Common myeloid progenitor, CD34-positive (primary cell): Measurements from ENCODE around the gene ITPK1.
"Not testable (repeated sequence)": the region's sequence is repeated elsewhere in the genome, so short reads cannot be mapped to it uniquely, and the experiment has no call there.

Experiments used
- CTCF ChIA-PET: fragments of 350-600 bp; sonication (Branson Sonifier 250); formaldehyde crosslinking; loops from one replicate; lab custom pipeline; 2021; ENCODE audit warnings: antibody characterized with exemption; lab: Charles Lee
- POLR2A ChIA-PET: fragments of 350-600 bp; sonication (Branson Sonifier 250); formaldehyde crosslinking; loops from one replicate; lab custom pipeline; 2021; ENCODE audit warnings: antibody characterized with exemption; lab: Charles Lee
- DNase-seq, 3 donors: peaks; one replicate each; pipeline versions ENCODE4 v3.0.0 to v3.0.0-alpha.2; 2013
- H3K27ac ChIP-seq, 2 experiments: 1 replicate in 1 of 2; 2 replicates in 1 of 2; pipeline ENCODE4 v1.7.0; 2013; ENCODE audit warnings: inconsistent platforms in 2 of 2, low read length in 2 of 2, mild to moderate bottlenecking in 2 of 2, low read depth in 1 of 2, moderate library complexity in 1 of 2; ENCODE audit not compliant: severe bottlenecking in 2 of 2, insufficient read depth in 1 of 2, poor library complexity in 1 of 2
- H3K27me3 ChIP-seq, 5 experiments: replicated peaks in 2 of 5; 1 replicate in 3 of 5; 2 replicates in 2 of 5; pipeline versions ENCODE4 v1.6.1 to v1.7.0; 2013; ENCODE audit warnings: low read length in 4 of 5, mild to moderate bottlenecking in 2 of 5, moderate library complexity in 2 of 5, inconsistent platforms in 1 of 5; ENCODE audit not compliant: insufficient read depth in 5 of 5, control insufficient read depth in 4 of 5
- H3K36me3 ChIP-seq, 4 experiments: 1 replicate in 2 of 4; 2 replicates in 2 of 4; pipeline versions ENCODE4 v1.6.1 to v1.7.0; 2013; ENCODE audit warnings: low read length in 3 of 4, control low read depth in 1 of 4, mild to moderate bottlenecking in 1 of 4; ENCODE audit not compliant: control insufficient read depth in 4 of 4, insufficient read depth in 4 of 4
- H3K4me1 ChIP-seq, 4 experiments: 1 replicate in 3 of 4; 2 replicates in 1 of 4; pipeline versions ENCODE4 v1.6.1 to v1.7.1; 2013; ENCODE audit warnings: low read length in 3 of 4, mild to moderate bottlenecking in 3 of 4, control low read depth in 1 of 4, inconsistent platforms in 1 of 4, moderate library complexity in 1 of 4; ENCODE audit not compliant: control insufficient read depth in 4 of 4, insufficient read depth in 4 of 4; ENCODE audit errors: control extremely low read depth in 1 of 4
- H3K4me3 ChIP-seq, 7 experiments: 1 replicate in 4 of 7; 2 replicates in 3 of 7; pipeline versions ENCODE4 v1.5.1 to v1.7.0; 2013; ENCODE audit warnings: mild to moderate bottlenecking in 7 of 7, low read length in 6 of 7, moderate library complexity in 6 of 7, inconsistent platforms in 2 of 7, low read depth in 2 of 7, control low read depth in 1 of 7; ENCODE audit not compliant: insufficient read depth in 4 of 7, control insufficient read depth in 1 of 7; ENCODE audit errors: extremely low read depth in 1 of 7
- H3K9me3 ChIP-seq, 5 experiments: 1 replicate in 4 of 5; 2 replicates in 1 of 5; pipeline versions ENCODE4 v1.6.1 to v1.7.1; 2013; ENCODE audit warnings: low read length in 4 of 5, mild to moderate bottlenecking in 2 of 5, inconsistent platforms in 1 of 5, low read depth in 1 of 5, moderate library complexity in 1 of 5; ENCODE audit not compliant: control insufficient read depth in 4 of 5, insufficient read depth in 2 of 5; ENCODE audit errors: control extremely low read depth in 1 of 5
- WGBS: methylation state at CpG from one replicate; pipeline ENCODE4 v1.1.5; 2013; ENCODE audit not compliant: insufficient coverage; 5-methylcytosine and 5-hydroxymethylcytosine counted together

ITPK1 gene

GRCh38 chr14:93064411-93065271, 51.1 kb downstream of the ITPK1 start:
- Histone ChIP-seq H3K36me3 (peaks cover 0 to 5% (median 0%) of the 10 kb centered on the region in 4 experiments), H3K27me3 (no peaks in the 10 kb centered on the region), H3K27ac (no peak overlapping the region), H3K4me1 (peaks cover 12 to 58% (median 31%) of the 10 kb centered on the region in 4 experiments), H3K9me3 (no peaks in the 10 kb centered on the region), H3K4me3 (no peak overlapping the region)
- WGBS: 96% methylated on average over 10 of the region's 10 CpGs
- ChIA-PET POLR2A (no interaction called here), CTCF (interaction anchor here (1.1 to 1.9 kb wide), 3 partner anchors 9 to 44 kb away, joined by 3 to 4 read pairs (median 3); no protein-coding TSS in a partner anchor)
- no peak for DNase-seq

- no peak for DNase-seq
- Histone ChIP-seq H3K27ac (no peak overlapping the region), H3K9me3 (no peaks in the 10 kb centered on the region), H3K27me3 (no peaks in the 10 kb centered on the region), H3K36me3 (peaks cover 0 to 5% (median 0%) of the 10 kb centered on the region in 4 experiments), H3K4me1 (peaks cover 12 to 51% (median 31%) of the 10 kb centered on the region in 4 experiments), H3K4me3 (no peak overlapping the region)
- ChIA-PET POLR2A (no interaction called here), CTCF (interaction anchor here (0.6 kb wide), 1 partner anchor 529 kb away, joined by 3 read pairs; no protein-coding TSS in a partner anchor)
- 88% methylated on average over 2 of the region's 5 CpGs for WGBS
These were observed 52.3 kb downstream of the ITPK1 start for GRCh38 chr14:93063393-93063792.

DNA sequence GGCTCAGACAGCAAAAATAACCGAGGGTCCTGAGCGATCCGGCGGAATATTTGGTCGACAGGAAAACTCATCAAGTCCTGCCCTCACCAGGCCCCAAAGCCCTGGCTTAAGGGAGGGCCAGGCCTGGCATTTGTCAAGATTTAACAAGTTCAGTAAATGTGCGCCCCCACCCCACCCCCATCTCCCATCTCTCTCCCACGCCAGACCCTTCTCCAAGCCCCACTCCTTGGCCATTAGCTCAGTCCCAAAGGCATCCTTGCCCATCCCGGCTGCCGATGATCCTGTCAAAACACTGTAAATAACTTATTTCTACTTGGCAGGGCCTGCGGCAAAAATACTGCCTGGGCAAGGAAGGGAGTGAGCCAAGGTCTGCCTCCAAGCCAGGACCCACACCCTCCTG, 52.8 kb downstream of the ITPK1 start:
- POLR2A ChIA-PET: no interaction called here
- Histone ChIP-seq H3K9me3 (no peaks in the 10 kb centered on the region), H3K4me1 (peaks cover 12 to 46% (median 31%) of the 10 kb centered on the region in 4 experiments), H3K27me3 (no peaks in the 10 kb centered on the region), H3K4me3 (no peak overlapping the region), H3K27ac (no peak overlapping the region), H3K36me3 (peaks cover 0 to 5% (median 0%) of the 10 kb centered on the region in 4 experiments)
- no peak for DNase-seq
- CTCF ChIA-PET: interaction anchor here (0.6 kb wide), 1 partner anchor 529 kb away, joined by 3 read pairs; no protein-coding TSS in a partner anchor
- 96% methylated on average over 10 of the region's 10 CpGs for WGBS

DNA sequence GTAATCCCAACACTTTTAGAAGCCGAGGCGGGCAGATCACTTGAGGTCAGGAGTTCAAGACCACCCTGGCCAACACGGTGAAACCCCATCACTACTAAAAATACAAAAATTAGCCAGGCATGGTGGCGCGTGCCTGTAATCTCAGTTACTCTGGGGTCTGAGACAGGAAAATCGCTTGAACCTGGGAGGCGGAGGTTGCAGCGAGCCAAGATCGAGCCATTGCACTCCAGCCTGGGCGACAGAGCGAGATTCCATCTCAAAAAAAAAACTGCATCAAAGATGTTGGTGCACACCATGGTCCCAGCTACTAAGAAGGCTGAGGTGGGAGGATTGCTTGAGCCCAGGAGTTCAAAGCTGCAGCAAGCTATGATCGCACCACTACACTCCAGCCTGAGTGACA, 53.7 kb downstream of the ITPK1 start:
- H3K27me3 ChIP-seq, H3K4me3 ChIP-seq, H3K36me3 ChIP-seq, POLR2A ChIA-PET, DNase-seq, H3K9me3 ChIP-seq, CTCF ChIA-PET, H3K27ac ChIP-seq: not testable (repeated sequence)
- H3K4me1 ChIP-seq: peaks cover 12 to 42% (median 29%) of the 10 kb centered on the region in 4 experiments
- 92% methylated on average over 11 of the region's 12 CpGs for WGBS

- no peak overlapping the region for H3K4me3 ChIP-seq
- H3K4me1 ChIP-seq: peaks cover 12 to 39% (median 26%) of the 10 kb centered on the region in 4 experiments
- CTCF ChIA-PET: interaction anchor here (1.1 to 1.6 kb wide), 4 partner anchors 10 to 50 kb away, joined by 3 to 5 read pairs (median 4); no protein-coding TSS in a partner anchor
- no peaks in the 10 kb centered on the region for H3K36me3 ChIP-seq
- H3K9me3 ChIP-seq: no peaks in the 10 kb centered on the region
- 75% methylated on average over 2 of the region's 4 CpGs for WGBS
- no peak overlapping the region for H3K27ac ChIP-seq
- POLR2A ChIA-PET: no interaction called here
- DNase-seq: no peak
- no peaks in the 10 kb centered on the region for H3K27me3 ChIP-seq
These were observed 54.2 kb downstream of the ITPK1 start for GRCh38 chr14:93061380-93062012.

- no CpG with 5 or more reads among the region's 1 CpG for WGBS
- Histone ChIP-seq H3K4me3 (no peak overlapping the region), H3K9me3 (no peaks in the 10 kb centered on the region), H3K27ac (no peak overlapping the region), H3K27me3 (no peaks in the 10 kb centered on the region), H3K36me3 (peaks cover 0 to 6% (median under 1%) of the 10 kb centered on the region in 4 experiments), H3K4me1 (peaks cover 11 to 33% (median 23%) of the 10 kb centered on the region in 4 experiments)
- no peak for DNase-seq
- ChIA-PET CTCF (interaction anchor here (1.1 to 1.6 kb wide), 5 partner anchors 11 to 51 kb away, joined by 3 to 5 read pairs (median 4); no protein-coding TSS in a partner anchor), POLR2A (interaction anchor here (0.6 kb wide), 1 partner anchor 138 kb away, joined by 4 read pairs; no protein-coding TSS in a partner anchor)
These were observed 54.9 kb downstream of the ITPK1 start for GRCh38 chr14:93060841-93061240.
